EL (cell line): ENCODE results near the gene DCP2.
A peak's percentile ranks its signal among the peaks of the same experiment; 100 is the strongest.

Source experiments
- DNase-seq: peaks from one replicate; pipeline ENCODE4 v3.0.0-alpha.2; 2016

DCP2 gene

DNA sequence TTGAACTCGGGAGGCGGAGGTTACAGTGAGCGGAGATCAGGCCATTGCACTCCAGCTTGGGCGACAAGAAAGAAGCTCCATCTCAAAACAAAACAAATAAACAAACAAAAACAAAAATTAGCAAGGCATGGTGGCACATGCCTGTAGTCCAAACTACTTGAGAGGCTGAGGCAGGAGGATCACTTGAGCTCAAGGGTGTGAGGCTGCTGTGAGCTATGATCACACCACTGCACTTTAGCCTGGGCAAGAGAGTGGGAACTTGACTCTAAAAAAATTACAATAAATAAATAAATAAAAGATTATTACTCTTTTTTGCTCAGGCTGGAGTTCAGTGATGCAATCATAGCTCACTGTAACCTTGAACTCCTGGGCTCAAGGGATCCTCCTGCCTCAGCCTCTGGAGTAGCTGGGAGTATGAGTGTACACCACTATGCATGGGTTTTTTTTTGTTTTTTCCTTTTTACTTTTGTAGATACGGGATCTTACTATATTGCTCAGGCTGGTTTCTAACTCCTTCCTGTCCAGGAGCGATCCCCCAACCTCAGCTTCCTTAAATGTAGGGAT lies 9.0 kb upstream of the DCP2 start:
- no peak for DNase-seq

DNA sequence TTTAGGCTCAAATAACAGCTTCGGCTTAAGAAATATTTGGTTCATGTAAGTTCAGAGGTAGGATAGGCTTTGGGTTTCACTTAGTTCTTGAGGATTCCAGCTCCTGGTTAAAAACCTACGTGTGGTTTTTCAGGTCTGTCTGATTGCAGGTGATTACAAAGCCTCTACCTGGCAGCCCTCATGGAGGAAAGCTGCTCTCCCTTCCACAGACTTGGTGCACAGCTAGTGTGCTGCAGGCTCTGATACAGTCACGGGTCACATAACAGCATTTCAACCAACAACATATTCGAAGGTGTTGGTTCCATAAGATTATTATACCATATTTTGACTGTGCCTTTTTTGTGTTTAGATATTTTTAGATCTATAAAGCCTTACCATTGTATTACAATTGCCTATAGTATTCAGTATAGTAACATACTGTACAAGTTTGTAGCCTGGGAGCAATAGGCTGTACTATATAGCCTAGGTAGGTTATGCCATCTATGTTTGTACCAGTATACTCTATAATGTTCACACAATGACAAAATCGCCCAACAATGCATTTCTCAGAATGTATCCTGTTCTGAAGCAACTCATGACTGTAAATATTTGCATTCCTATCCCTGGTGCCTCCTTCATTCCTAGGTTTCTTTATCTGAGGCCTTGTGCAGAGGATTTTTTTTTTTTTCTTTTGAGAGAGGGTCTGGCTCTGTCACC lies 8.0 kb upstream of the DCP2 start:
- peak; percentile 45 for DNase-seq

DNA sequence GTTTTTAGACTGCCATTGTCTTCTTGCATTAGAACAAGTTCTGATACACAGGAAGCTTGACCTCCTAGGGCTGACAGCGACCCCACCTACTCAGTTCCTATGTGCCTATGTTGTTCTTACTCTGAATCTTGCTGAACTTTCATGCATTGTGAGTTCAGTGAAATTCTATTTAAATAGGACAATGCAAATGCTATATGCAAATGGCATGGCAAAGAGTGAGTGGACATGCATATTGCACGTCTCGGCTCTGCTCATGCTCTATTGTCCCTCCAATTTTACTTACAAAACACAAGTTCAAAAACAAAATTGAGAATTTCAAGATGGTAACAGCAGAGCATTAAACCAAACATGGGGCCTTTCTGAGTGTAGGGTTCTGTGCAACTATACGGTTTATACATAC lies 5.3 kb upstream of the DCP2 start:
- DNase-seq = no peak

DNA sequence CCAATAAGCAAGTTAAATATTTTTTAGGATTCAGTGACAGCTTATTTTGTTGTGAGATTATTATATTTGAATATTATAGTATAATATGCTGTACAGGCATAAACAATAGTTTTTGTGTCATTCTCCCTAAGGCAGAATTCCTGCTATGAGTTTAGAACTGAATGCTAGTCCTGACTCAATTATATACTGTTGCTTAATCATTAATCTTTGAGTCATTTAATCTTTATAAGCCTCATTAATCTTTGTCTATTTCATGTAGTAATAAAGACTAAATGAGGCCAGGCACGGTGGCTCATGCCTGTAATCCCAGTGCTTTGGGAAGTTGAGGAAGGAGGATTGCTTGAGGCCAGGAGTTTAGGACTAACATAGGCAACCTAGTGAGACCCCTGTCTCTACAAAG lies 3.6 kb upstream of the DCP2 start:
- no peak for DNase-seq

DNA sequence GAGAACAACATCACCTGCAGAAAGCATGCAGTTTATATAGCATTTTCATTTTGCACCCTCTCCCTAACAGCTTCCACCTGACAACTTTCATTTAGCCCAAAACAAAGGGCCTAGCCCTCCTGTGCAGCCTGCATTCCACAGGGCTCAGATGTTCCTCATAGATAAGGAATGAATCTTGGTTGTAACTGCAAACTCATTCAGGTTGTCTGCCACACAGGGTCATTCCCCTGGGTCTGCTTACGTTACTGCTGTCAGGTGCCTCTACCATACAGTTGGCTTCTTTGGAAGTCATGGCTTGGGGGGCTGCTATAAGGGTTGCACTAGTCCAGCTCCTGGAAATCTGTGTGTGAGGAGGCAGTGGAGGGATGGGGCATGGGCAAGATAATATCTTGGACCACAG lies 2.7 kb upstream of the DCP2 start:
- no peak for DNase-seq

DNA sequence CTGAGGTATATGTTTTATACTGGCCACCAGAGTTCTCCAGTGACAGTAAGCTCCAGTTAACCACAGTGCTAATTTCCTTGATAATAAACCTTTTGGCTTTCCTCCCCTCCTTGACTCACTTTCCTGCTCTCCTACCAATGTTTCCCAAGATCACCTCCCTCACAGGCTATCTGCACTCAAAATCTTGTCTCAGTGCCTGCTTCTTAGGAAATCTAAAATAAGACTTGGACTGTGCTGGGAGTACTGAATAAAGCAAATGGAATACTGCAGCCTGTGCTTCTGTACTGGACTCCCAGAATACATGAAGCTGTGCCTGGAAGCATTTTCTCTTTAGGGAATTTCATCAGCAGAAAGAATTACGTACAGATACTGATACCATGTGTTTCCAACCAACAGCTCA lies 1.7 kb upstream of the DCP2 start:
- no peak for DNase-seq

DNA sequence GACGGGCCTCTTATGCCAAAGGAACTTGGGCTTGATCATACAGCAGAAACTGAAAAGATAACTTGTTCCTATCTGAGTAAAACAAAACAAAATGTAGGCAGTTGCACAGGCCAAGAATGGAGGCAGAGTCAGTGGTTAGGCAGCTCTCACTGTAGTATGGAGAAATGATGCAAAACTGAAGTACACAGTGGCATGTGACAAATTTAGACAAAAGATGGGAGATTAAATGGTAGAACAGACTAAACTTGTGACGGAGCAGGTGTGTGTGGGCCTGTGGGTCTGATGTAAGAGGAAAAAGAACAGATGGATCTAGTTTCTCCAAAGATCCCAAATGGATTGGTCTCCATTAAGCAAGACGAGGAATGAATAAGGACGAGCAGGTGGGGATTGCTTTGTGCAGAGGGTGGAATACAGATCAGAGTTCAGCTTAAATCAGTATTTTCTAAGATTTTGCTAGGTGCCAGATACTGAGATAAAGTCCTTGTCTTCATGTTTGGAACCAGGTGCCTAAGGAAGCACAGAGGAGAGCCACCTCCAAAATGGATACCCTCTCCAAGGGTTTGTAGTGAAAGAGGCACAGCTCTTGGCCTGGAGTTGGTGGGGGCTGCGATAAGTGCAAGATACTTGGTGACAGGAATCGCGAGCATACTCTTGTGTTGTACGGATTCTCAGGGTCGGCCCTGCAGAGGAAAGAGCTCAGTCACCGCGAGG lies 722 bp upstream of the DCP2 start:
- DNase-seq = no peak

DNA sequence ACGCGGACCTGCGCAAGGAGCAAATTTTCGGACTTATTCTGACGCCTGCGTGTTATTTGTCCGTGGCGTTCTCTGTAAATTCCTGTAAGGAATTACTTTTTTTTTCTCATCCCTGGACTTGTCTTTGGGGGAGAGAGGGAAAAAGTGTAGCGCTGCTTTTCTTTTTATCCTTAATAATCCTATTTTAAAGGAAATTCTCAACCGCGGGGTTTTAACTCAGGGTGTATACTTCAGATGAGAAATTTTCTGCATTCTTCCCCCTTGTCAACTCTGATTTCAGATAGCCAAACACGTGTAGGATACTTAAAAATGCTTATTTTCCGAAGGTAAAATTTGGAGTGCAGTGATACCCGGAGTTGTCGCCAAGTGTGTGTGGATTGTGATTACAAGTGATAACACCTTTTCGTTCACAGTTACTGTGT lies 853 bp downstream of the DCP2 start:
- no peak for DNase-seq

DNA sequence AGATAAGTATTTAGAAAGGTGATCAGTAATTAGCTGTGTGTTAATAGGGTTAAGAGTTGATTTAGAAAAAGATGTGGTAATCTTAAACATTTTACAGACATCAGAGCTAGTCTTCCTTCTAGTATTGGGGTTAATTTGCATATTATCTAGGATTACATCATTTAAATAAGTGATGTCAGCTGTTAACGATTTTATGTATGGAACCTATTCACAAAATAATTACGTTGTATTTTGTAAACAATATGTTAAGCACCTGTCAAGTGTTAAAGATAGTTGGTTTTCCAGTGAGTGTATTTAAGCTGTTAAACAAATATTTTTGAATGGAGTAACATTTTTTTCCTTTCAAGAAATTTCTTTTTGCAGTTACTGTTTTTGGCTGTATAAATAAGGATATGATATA lies 2.2 kb downstream of the DCP2 start:
- peak; percentile 9 for DNase-seq

DNA sequence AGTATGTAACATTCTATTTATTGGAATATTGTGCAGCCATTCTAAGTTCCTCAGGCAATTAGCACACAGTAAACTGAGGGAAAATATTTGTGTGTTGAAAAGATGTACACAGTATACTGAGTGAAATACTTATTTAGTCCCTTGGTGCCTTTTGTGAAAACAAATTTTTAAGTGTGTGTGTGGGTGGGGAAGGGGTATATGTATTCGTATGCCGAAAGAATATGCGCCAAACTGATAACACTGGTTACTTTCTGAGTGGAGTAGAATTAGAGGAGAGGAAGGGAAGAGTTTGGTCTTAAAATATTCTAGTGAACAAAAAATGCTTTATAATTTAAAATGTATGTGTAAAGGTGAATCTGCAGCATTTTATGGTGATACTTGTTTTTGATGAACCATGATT lies 3.1 kb downstream of the DCP2 start:
- DNase-seq = no peak

DNA sequence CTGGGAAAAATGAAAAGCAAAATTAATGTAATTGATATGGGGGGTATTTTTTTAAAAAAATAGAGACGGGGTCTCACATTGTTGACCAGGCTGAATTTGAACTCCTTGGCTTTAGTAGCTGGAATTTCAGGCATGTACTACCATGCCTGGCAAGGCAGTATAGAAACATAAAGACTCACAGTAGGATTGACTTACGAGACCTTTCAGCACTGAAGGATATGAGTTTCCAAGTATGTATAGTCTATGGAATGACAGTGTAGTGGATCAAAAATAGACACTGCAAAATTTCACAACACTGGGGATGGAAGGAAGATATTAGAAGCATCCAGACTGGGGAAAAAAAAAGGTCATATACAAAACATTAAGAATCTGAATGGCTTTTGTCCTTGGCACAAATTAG lies 6.8 kb downstream of the DCP2 start:
- no peak for DNase-seq

DNA sequence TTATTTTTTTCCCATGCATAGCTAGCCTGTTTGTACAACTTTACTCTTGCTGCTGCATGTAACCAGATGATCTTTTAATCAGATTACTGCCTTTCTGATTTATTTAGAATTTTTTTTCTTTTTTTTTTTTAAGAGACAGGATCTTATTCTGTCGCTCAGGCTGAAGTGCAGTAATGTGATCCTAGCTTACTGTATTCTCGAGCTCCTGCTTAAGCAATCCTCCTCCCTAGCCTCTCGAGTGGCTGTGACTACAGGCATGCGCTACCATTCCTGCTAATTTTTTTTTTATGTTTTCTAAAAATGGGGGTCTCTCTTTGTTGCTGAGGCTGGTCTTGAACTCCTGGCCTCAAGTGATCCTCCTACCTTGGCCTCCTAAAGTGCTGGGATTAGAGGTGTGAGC lies 9.6 kb downstream of the DCP2 start:
- no peak for DNase-seq

DNA sequence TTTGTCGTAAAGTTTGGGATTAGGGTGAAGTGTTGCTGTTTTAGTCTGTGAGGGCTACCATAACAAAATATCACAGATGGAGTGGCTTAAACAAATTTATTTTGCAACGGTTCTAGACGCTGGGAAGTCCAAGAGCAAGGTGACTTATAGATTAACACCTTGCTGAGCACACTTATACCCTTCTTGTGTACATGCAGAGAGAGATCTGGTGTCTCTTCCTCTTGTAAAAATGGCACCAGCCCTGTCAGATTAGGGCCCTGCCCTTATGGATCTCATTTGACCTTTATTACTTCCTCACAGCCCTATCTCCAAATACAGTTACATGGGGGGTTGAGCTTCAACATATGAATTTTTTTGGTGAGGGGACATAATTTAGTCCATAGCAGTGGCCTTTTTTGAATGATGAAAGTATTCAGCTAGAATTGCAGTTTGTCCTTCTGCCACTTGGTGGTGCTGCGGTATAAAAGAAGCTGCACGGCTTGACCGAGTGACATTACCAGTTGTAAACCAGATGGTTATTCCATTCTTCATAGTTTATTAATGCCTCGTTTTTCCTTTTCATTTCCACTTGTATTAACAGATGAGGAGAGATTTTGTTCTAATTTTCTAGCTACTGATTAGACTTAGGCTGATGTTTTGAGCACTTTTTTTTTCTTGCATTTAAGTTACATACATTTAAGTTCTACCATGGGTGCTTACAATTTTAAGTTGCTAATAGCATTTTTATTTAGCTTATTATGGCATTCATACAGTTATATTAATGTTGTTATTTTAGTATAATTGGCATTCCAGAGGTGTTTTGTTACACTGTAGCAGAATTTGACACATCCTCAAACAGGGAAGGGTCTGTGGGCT lies 19.4 kb downstream of the DCP2 start:
- peak; percentile 72 for DNase-seq

DNA sequence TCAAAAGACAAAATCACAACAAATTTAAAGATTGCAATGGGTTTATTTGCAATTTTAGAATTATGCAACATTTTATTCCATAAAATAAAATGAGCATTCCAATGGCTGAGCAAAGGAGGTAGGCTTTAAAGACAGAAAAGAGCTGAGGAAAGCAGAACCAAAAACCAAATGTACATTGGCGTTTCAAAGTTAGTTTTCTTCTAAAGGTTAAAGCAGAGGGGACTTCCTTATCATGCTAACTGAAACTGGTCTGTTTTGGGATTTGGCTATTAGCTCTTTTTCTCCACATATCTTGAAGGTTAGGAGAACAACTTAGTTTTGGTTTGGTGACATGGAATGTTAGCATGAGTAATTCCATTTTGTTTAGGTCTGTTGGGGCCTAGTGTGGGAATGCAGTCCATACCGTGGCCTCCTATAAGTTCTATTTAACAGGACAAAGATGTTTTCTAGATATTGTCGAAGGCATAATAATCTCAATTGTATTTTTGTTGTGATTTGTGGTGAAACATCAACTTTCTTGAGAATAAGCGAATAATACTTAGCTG lies 20.3 kb downstream of the DCP2 start:
- no peak for DNase-seq

DNA sequence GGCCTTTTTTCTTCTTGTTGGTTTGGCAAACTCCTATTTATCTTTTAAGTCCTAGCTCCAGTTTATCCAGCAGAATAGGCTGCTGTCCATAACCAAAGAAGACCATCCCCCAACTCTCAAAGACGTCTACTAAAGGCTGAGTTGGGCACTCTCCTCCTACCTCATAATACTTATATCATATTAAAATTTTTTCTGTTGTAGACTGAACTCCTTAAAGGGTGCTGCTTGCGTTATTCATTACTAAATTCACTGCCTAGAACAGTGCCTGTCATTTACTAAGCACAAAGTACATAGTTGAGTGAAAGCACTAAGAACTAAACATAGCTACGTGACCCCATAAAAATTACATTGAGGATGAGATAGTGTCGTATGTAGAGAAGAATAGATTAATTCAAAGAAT lies 21.7 kb downstream of the DCP2 start:
- DNase-seq = no peak

DNA sequence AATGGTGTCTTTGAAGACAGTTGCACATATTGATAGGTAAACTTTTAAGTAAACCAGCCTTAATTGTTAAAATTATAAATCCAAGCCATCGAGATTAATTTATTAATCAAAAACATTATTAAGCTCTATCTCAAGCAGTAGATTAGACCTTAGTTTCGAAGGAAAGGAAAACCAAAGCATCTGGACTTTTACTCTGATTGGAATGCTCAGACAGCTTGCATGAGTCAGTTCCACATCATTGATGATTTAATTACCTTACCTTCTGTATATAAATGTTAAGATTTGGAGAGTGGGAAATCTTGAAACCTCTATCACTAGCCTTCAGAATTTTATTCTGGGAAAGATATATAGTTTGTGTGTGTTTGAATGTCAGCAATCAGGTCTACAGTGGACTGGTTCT lies 23.9 kb downstream of the DCP2 start:
- no peak for DNase-seq

DNA sequence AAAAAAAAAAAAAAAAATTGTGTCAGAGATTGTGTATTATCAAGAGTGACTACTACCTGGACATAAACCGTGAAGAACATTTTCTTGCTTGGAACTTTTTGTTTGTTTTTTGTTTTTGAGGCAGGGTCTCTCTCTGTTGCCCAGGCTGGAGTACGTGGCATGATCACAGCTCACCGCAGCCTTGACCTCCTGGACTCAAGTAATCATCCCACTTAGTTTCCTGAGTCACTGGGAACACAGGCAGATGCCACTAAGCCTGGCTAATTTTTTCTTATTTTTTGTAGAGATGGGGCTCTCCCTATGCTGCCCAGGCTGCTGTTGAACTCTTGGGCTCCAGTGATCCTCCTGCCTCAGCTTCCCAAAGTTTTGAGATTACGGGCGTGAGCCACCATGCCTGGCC lies 25.8 kb downstream of the DCP2 start:
- no peak for DNase-seq

DNA sequence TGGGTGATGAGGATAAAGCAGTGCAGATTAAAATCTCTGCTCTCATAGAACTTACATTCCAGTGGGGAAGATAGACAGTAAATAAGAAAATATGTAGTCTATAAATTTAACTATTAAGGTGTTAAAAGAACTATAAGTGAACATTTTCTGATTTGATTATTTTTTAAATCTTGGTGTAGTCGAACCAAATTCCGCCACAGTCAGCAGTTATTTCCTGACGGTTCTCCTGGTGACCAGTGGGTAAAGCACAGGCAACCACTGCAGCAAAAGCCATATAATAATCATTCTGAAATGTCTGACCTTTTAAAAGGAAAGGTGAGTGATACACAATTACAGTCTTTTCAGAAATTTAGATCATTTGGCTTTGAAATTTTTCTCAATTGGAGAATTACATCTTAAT lies 27.2 kb downstream of the DCP2 start:
- DNase-seq = no peak

DNA sequence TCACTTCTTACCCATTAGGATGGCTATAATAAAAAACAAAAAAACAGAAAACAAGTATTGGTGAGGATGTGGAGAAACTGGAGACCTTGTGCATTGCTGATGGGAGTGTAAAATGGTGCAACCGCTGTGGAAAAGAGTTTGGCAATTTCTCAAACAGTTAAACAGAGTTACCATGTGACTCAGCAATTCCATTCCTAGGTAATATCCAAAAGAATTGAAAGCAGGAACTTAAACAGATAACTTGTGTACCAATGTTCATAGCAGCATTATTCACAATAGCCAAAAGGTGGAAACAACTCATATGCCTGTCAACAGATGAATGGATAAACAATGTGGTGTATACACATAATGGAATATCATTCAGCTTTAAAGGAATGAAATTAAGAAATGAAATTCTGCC lies 28.9 kb downstream of the DCP2 start:
- DNase-seq = no peak

DNA sequence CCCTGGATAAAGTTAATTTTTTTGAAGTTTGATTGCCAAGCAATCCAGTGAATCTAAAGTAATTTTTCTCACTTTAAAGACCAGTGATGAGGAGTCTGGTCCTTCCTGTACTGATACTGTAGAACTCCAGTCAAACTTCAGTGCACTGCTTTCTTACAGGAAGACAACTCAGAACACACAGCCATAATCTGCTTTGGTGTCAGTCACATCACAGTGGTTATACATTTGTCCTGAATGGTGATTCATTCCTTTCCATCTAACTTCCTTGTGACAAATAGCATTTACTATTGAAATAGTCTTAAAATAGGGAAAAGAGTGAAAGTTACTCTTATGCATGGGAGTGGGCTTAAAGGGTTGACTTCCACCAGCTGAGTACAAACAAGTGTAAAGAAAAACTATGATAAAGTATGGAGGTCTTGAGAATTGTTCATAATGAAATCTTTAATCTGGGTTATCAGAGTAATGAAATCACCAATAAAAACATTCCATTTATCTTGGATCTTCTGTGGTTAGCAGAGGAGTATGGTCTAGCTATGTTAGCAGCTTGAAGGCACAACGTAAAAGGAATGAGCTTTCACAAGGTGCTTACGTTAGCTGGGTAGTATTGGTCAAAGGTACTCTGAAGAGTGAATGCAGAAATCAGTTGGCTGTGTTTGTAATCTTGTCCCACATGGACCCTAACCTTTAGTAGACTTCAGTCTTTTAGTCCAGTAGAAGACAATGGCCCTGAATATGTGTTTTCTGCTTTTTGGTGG lies 41.5 kb downstream of the DCP2 start:
- DNase-seq = peak; percentile 29

DNA sequence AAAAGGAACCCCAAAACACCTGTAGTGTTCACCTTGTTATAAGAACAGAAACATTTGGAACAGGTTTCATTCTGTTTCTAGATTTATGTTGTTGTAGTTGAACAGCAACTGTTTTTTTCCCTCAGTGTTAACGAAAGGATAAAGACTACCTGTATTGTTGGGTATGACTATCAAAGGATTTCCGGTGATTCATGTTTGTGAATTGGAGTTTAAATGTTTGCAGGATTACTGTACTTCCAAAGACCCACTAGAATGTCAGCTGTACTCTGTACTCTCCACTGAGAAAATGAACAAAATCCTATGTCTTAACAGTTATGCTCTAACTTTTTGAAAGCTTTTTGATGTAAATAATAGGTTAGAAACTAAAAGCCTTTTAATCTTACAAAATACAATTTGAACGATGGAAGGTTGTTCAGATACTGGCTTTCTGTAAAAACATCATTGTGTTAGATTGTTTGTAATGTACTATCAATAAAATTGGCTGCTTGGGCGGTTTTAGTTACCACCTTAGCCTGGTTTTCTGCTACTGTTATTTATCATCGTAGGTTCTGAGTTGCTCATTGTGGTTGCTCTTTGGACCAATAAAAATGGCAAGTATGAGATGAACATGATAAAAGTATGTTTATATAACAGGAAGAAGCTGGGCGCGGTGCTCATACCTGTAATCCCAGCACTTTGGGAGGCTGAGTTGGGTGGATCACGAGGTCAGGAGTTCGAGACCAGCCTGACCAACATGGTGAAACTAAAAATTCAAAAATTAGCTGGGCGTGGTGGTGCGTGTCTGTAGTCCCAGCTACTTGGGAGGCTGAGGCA lies 44.1 kb downstream of the DCP2 start:
- DNase-seq = peak; percentile 76

DNA sequence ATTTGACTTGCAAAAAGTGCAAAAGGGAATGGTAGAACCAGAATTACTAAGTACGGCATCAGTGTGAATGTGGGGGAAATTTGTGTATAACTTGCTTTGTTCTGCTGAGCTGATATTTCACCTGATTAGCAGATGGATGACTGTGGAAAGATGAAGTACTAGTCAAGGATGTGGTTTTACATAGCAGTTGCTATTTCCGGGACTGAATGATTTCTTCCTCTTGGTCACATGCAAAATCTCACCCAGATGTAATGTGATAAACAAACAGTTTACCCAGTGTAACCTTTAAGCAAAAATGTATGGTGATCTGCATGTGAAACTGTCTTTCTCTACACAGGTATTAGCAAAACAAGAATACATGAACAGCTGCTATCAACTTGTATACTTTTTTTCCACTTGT lies 46.1 kb downstream of the DCP2 start:
- no peak for DNase-seq
